H1 (cell line): ENCODE measurements around the gene ASCL5. TPM values are rescaled to one million over a fixed set of nuclear protein-coding genes. Genes with fewer than 3 reads are reported as not detected.

Source experiments
- CTCF ChIA-PET: fragments of 300-600 bp; sonication (Branson Sonifier 250); formaldehyde crosslinking; loops from one replicate; lab custom pipeline; 2021; ENCODE audit not compliant: partially characterized antibody; lab: Charles Lee
- POLR2A ChIA-PET: fragments of 300-600 bp; sonication (Branson Sonifier 250); formaldehyde crosslinking; loops from one replicate; lab custom pipeline; 2021; ENCODE audit warnings: inconsistent platforms; ENCODE audit not compliant: partially characterized antibody; lab: Charles Lee
- DNase-seq, 2 experiments: peaks; one replicate each; pipeline versions ENCODE4 v3.0.0 to v3.0.0-alpha.2; 2010 to 2022; ENCODE audit warnings: low spot score in 2 of 2, low read depth in 1 of 2, mixed read lengths in 1 of 2
- FAIRE-seq: peaks from 2 replicates; lab custom pipeline; 2011; peaks lifted over from hg19 to GRCh38; lab: Jason Lieb, UNC
- H2AFZ ChIP-seq: 2 replicates; pipeline ENCODE4 v1.8.1; 2012; ENCODE audit warnings: low read length, inconsistent platforms
- H2AK5ac ChIP-seq: 2 replicates; pipeline ENCODE4 v1.6.1; 2013; ENCODE audit warnings: low read depth, low read length
- H2BK120ac ChIP-seq: replicated peaks from 2 replicates; pipeline ENCODE3; 2013; ENCODE audit warnings: low read depth, low read length, inconsistent platforms
- H2BK12ac ChIP-seq: 2 replicates; pipeline ENCODE4 v1.6.1; 2013; ENCODE audit warnings: low read depth, low read length
- H2BK15ac ChIP-seq: 2 replicates; pipeline ENCODE4 v1.6.1; 2013; ENCODE audit warnings: low read length
- H2BK20ac ChIP-seq: 2 replicates; pipeline ENCODE4 v1.6.1; 2013; ENCODE audit warnings: low read length
- H2BK5ac ChIP-seq: 2 replicates; pipeline ENCODE4 v1.6.1; 2013; ENCODE audit warnings: low read depth, low read length
- H3K14ac ChIP-seq: 2 replicates; pipeline ENCODE4 v1.6.1; 2013; ENCODE audit warnings: inconsistent platforms; ENCODE audit not compliant: insufficient read length
- H3K18ac ChIP-seq: 2 replicates; pipeline ENCODE4 v1.6.1; 2013; ENCODE audit warnings: low read length; ENCODE audit errors: extremely low read depth
- H3K23ac ChIP-seq: 2 replicates; pipeline ENCODE4 v1.6.1; 2013; ENCODE audit warnings: inconsistent platforms; ENCODE audit not compliant: insufficient read length
- H3K23me2 ChIP-seq: 2 replicates; pipeline ENCODE4 v1.6.1; 2013; ENCODE audit warnings: low read depth, low read length
- H3K27ac ChIP-seq: 2 replicates; pipeline ENCODE4 v1.6.1; 2011; ENCODE audit warnings: low read depth, low read length, inconsistent platforms
- H3K27me3 ChIP-seq, 4 experiments: replicated peaks in 1 of 4; 1 replicate in 1 of 4; 2 replicates in 3 of 4; pipeline versions ENCODE4 v1.6.1 to v1.8.1; 2011 to 2013; ENCODE audit warnings: low read length in 3 of 4, mild to moderate bottlenecking in 3 of 4, inconsistent platforms in 2 of 4, mixed read lengths in 2 of 4, moderate library complexity in 1 of 4; ENCODE audit not compliant: control insufficient read depth in 3 of 4, insufficient read depth in 3 of 4; ENCODE audit errors: extremely low read depth in 1 of 4
- H3K36me3 ChIP-seq, 4 experiments: 2 replicates each; pipeline versions ENCODE4 v1.6.1 to v1.8.1; 2011 to 2013; ENCODE audit warnings: mild to moderate bottlenecking in 4 of 4, low read length in 3 of 4, moderate library complexity in 2 of 4, control low read depth in 1 of 4, inconsistent platforms in 1 of 4; ENCODE audit not compliant: insufficient read depth in 4 of 4, control insufficient read depth in 2 of 4
- H3K4ac ChIP-seq: replicated peaks from 2 replicates; pipeline ENCODE3; 2013; ENCODE audit warnings: low read length, low read depth, mixed read lengths, inconsistent platforms; ENCODE audit not compliant: insufficient read length
- H3K4me1 ChIP-seq, 4 experiments: replicated peaks in 1 of 4; 1 replicate in 1 of 4; 2 replicates in 3 of 4; pipeline versions ENCODE4 v1.6.1 to v1.8.1; 2011 to 2013; ENCODE audit warnings: low read length in 3 of 4, inconsistent platforms in 2 of 4, mixed read lengths in 1 of 4; ENCODE audit not compliant: insufficient read depth in 4 of 4, control insufficient read depth in 3 of 4
- H3K4me2 ChIP-seq, 2 experiments: 2 replicates each; pipeline versions ENCODE4 v1.6.1 to v1.8.1; 2011 to 2013; ENCODE audit warnings: low read depth in 2 of 2, low read length in 2 of 2, control low read depth in 1 of 2, inconsistent platforms in 1 of 2, mild to moderate bottlenecking in 1 of 2; ENCODE audit not compliant: insufficient read depth in 1 of 2
- H3K4me3 ChIP-seq, 4 experiments: fragments of 200-600, 300-600 bp in 1 of 4; sonication (generic), shearing (Covaris generic), sonication (Bioruptor Twin) in 1 of 4; 2 replicates each; pipeline versions ENCODE4 v1.5.1 to v1.8.1; 2011 to 2016; ENCODE audit warnings: low read length in 4 of 4, low read depth in 3 of 4, control low read depth in 2 of 4, inconsistent platforms in 2 of 4, mild to moderate bottlenecking in 2 of 4, mixed read lengths in 1 of 4, moderate library complexity in 1 of 4; ENCODE audit not compliant: insufficient read depth in 2 of 4; ENCODE audit errors: extremely low read depth in 1 of 4
- H3K56ac ChIP-seq: replicated peaks from 2 replicates; pipeline ENCODE3; 2013; ENCODE audit warnings: low read depth, mild to moderate bottlenecking, mixed read lengths, low read length, inconsistent platforms; ENCODE audit not compliant: insufficient read length
- H3K79me1 ChIP-seq: 2 replicates; pipeline ENCODE4 v1.6.1; 2013; ENCODE audit warnings: low read depth, low read length, control low read depth
- H3K79me2 ChIP-seq, 2 experiments: 2 replicates each; pipeline versions ENCODE4 v1.6.1 to v1.8.1; 2012 to 2013; ENCODE audit warnings: low read length in 2 of 2, mild to moderate bottlenecking in 2 of 2, inconsistent platforms in 1 of 2; ENCODE audit not compliant: insufficient read depth in 2 of 2, control insufficient read depth in 1 of 2
- H3K9ac ChIP-seq, 4 experiments: replicated peaks in 1 of 4; 1 replicate in 1 of 4; 2 replicates in 3 of 4; pipeline versions ENCODE4 v1.6.1 to v1.8.1; 2011 to 2013; ENCODE audit warnings: low read depth in 3 of 4, low read length in 3 of 4, control low read depth in 2 of 4, mild to moderate bottlenecking in 2 of 4, moderate library complexity in 2 of 4, inconsistent platforms in 1 of 4; ENCODE audit errors: extremely low read depth in 1 of 4
- H3K9me3 ChIP-seq, 2 experiments: 2 replicates each; pipeline versions ENCODE4 v1.6.1 to v1.8.1; 2012 to 2013; ENCODE audit warnings: mild to moderate bottlenecking in 2 of 2, moderate library complexity in 2 of 2, control low read depth in 1 of 2, inconsistent platforms in 1 of 2, low read depth in 1 of 2, low read length in 1 of 2, mixed read lengths in 1 of 2; ENCODE audit not compliant: insufficient read depth in 2 of 2
- H4K20me1 ChIP-seq, 2 experiments: replicated peaks in 1 of 2; 2 replicates each; pipeline versions ENCODE3 to v1.8.1; 2011 to 2013; ENCODE audit warnings: inconsistent platforms in 2 of 2, low read length in 2 of 2, mild to moderate bottlenecking in 1 of 2; ENCODE audit not compliant: insufficient read depth in 2 of 2, control insufficient read depth in 1 of 2
- H4K5ac ChIP-seq: 2 replicates; pipeline ENCODE4 v1.6.1; 2013; ENCODE audit warnings: low read length, low read depth, mixed read lengths, inconsistent platforms; ENCODE audit not compliant: insufficient read length
- H4K8ac ChIP-seq: 2 replicates; pipeline ENCODE4 v1.8.0; 2013; ENCODE audit warnings: mild to moderate bottlenecking, moderate library complexity, low read length, inconsistent platforms; ENCODE audit not compliant: insufficient read depth; ENCODE audit errors: extremely low read depth
- H4K91ac ChIP-seq: replicated peaks from 2 replicates; pipeline ENCODE3; 2013; ENCODE audit warnings: low read length, mixed read lengths, inconsistent platforms; ENCODE audit not compliant: insufficient read length
- BACH1 ChIP-seq: IDR thresholded peaks from 2 replicates; pipeline ENCODE4 v1.6.1; 2012; ENCODE audit warnings: low read length, improper control_type of control experiment
- BCL11A ChIP-seq, 2 experiments: IDR thresholded peaks; one replicate each; pipeline ENCODE4 v1.6.1; 2011; ENCODE audit warnings: low read depth in 2 of 2, low read length in 2 of 2, mild to moderate bottlenecking in 2 of 2
- CHD2 ChIP-seq: IDR thresholded peaks from 2 replicates; pipeline ENCODE4 v1.6.1; 2012; ENCODE audit warnings: low read length, improper control_type of control experiment
- POLR2AphosphoS5 ChIP-seq: IDR thresholded peaks from 2 replicates; pipeline ENCODE4 v1.6.1; 2011; ENCODE audit warnings: low read depth, low read length
- RNF2 ChIP-seq: fragments of 200-900, 300-1000 bp; sonication (generic); IDR thresholded peaks from 2 replicates; pipeline ENCODE4 v1.7.1; 2016; ENCODE audit warnings: borderline replicate concordance, low read depth, mild to moderate bottlenecking, antibody characterized with exemption, low read length; ENCODE audit not compliant: poor library complexity, severe bottlenecking; ENCODE audit errors: missing control alignments
- SAP30 ChIP-seq: fragments of 300-600 bp; sonication (generic); IDR thresholded peaks from 2 replicates; pipeline ENCODE4 v1.7.1; 2012; ENCODE audit warnings: low read length, moderate library complexity, mild to moderate bottlenecking, inconsistent platforms; ENCODE audit not compliant: insufficient read depth, insufficient replicate concordance
- SIRT6 ChIP-seq: IDR thresholded peaks from one replicate; pipeline ENCODE4 v1.7.1; 2012; ENCODE audit warnings: low read length, inconsistent platforms
- SP1 ChIP-seq: IDR thresholded peaks from 2 replicates; pipeline ENCODE4 v1.6.1; 2011; ENCODE audit warnings: low read depth, low read length
- SP2 ChIP-seq: IDR thresholded peaks from 2 replicates; pipeline ENCODE4 v1.6.1; 2012; ENCODE audit warnings: mild to moderate bottlenecking, low read length, inconsistent platforms
- TAF7 ChIP-seq: optimal IDR thresholded peaks from 2 replicates; pipeline ENCODE3; 2011; ENCODE audit warnings: low read depth, mild to moderate bottlenecking, inconsistent platforms, low read length, moderate library complexity, borderline replicate concordance
- TCF12 ChIP-seq: IDR thresholded peaks from 2 replicates; pipeline ENCODE4 v1.6.1; 2011; ENCODE audit warnings: low read depth, mild to moderate bottlenecking, low read length
- WGBS, 2 experiments: shearing (Covaris generic) in 1 of 2; methylation state at CpG; one replicate each; pipeline versions ENCODE4 v1.1.6 to v1.1.7; 2013 to 2015; ENCODE audit warnings: low lambda C conversion rate in 2 of 2, mixed read lengths in 2 of 2, inconsistent platforms in 1 of 2, low coverage in 1 of 2, missing lambda C conversion rate in 1 of 2; ENCODE audit not compliant: insufficient replicate concordance in 2 of 2, insufficient coverage in 1 of 2, insufficient read length in 1 of 2; ENCODE audit errors: extremely low coverage in 1 of 2, missing lambda C conversion rate in 1 of 2; 5-methylcytosine and 5-hydroxymethylcytosine counted together
- polyA plus RNA-seq, 7 experiments: library from polyadenylated mRNA; depleted of rRNA in 3 of 7; stranded (reverse) in 5 of 7; unstranded in 2 of 7; fragments of >200 nt in 5 of 7; fragments of 200-250 nt in 2 of 7; gene quantifications; 1 replicate in 5 of 7; 2 replicates in 1 of 7; 4 replicates in 1 of 7; pipeline versions ENCODE4 v1.2.1 to v1.2.3, GENCODE V29; 2011 to 2013; ENCODE audit warnings: missing spikeins in 2 of 7, mixed read lengths in 2 of 7
- total RNA-seq: library from RNA; stranded (reverse); fragmentation: NEBNext Ultra II Directional; extraction: Animal tissue kit (Norgen Biotek cat#: 25700); gene quantifications from 2 replicates; pipeline ENCODE4 v1.2.1, GENCODE V29; 2021
- TF ChIP-seq, protein P1 (sequence below), 3 experiments: IDR thresholded peaks; 1 replicate in 2 of 3; 2 replicates in 1 of 3; pipeline versions ENCODE4 v1.5.1 to v1.6.1; 2011; ENCODE audit warnings: low read length in 3 of 3, mild to moderate bottlenecking in 3 of 3, inconsistent platforms in 2 of 3, low read depth in 1 of 3, moderate library complexity in 1 of 3; ENCODE audit not compliant: insufficient read depth in 1 of 3; ENCODE audit errors: control extremely low read depth in 1 of 3

ASCL5 gene
- total and polyA plus RNA-seq, 2 of the 8 experiments (the other 6 are each of a cell fraction or from before 2014, with no cell fraction given): 0.29 to 0.41 TPM

DNA sequence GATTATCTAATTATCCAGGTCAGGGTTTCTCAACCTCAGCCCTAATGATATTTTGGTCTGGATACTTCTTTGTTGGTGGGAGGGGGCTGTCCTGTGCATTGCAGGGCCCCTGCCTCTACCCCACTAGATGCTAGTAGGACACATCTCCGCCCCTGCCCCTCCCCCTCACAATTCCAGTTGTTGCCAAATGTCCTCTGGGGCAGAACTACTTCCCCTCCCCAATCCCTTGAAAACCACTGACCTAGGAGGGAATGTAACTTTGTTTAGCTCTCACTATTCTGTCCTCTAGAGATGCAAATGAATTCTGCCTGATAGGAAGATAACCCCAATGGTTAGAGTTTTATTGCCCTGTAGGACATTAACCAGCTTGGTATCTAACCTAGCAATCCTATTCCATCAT is 22.8 kb downstream of the ASCL5 start:
- no peak overlapping the region for H2BK15ac ChIP-seq
- H3K36me3 ChIP-seq: no peaks in the 10 kb centered on the region
- ChIA-PET POLR2A (no interaction called here), CTCF (interaction anchor here (0.8 to 3.1 kb wide), 8 partner anchors 9 to 192 kb away, joined by 3 to 22 read pairs (median 4); no protein-coding TSS in a partner anchor)
- H3K23me2 ChIP-seq: no peaks in the 10 kb centered on the region
- H3K18ac ChIP-seq: no peak overlapping the region
- H4K91ac ChIP-seq: no peak overlapping the region
- no peak overlapping the region for H2AK5ac ChIP-seq
- no peak overlapping the region for H4K5ac ChIP-seq
- no peak overlapping the region for H3K4ac ChIP-seq
- no peaks in the 10 kb centered on the region for H3K79me1 ChIP-seq
- H3K9me3 ChIP-seq: no peaks in the 10 kb centered on the region
- 67% methylated on average over 1 of the region's 1 CpG; no CpG with 5 or more reads in 1 of the 2 experiments for WGBS, 2 experiments
- DNase-seq (no peak), FAIRE-seq (no peak)
- H3K56ac ChIP-seq: no peak overlapping the region
- peaks cover 0 to 5% (median 2%) of the 10 kb centered on the region in 4 experiments; a peak in 3 of 7 replicates for H3K4me1 ChIP-seq
- H3K27ac ChIP-seq: no peak overlapping the region
- no peak overlapping the region for H4K8ac ChIP-seq
- H3K79me2 ChIP-seq: no peaks in the 10 kb centered on the region
- no peak overlapping the region for H3K14ac ChIP-seq
- no peak overlapping the region for H3K23ac ChIP-seq
- H3K4me2 ChIP-seq: no peak overlapping the region
- H4K20me1 ChIP-seq: no peaks in the 10 kb centered on the region
- no peak overlapping the region for H3K4me3 ChIP-seq
- no peak overlapping the region for H2BK5ac ChIP-seq
- no peak overlapping the region for H2AFZ ChIP-seq
- H2BK20ac ChIP-seq: no peak overlapping the region
- H2BK12ac ChIP-seq: no peak overlapping the region
- H3K27me3 ChIP-seq: peaks cover 0 to 1% (median 0%) of the 10 kb centered on the region in 4 experiments; a peak in 1 of 7 replicates
- H3K9ac ChIP-seq: no peak overlapping the region
- no peak overlapping the region for H2BK120ac ChIP-seq
- no peak for TF ChIP-seq SAP30
- no peak for TF ChIP-seq RNF2
- no peak for TF ChIP-seq SP1
- TF ChIP-seq POLR2AphosphoS5: no peak
- TF ChIP-seq SP2: no peak
- no peak for TF ChIP-seq TCF12
- no peak for TF ChIP-seq BACH1
- TF ChIP-seq, protein P1, sequence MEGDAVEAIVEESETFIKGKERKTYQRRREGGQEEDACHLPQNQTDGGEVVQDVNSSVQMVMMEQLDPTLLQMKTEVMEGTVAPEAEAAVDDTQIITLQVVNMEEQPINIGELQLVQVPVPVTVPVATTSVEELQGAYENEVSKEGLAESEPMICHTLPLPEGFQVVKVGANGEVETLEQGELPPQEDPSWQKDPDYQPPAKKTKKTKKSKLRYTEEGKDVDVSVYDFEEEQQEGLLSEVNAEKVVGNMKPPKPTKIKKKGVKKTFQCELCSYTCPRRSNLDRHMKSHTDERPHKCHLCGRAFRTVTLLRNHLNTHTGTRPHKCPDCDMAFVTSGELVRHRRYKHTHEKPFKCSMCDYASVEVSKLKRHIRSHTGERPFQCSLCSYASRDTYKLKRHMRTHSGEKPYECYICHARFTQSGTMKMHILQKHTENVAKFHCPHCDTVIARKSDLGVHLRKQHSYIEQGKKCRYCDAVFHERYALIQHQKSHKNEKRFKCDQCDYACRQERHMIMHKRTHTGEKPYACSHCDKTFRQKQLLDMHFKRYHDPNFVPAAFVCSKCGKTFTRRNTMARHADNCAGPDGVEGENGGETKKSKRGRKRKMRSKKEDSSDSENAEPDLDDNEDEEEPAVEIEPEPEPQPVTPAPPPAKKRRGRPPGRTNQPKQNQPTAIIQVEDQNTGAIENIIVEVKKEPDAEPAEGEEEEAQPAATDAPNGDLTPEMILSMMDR (IDR thresholded peaks at IDR 0.05; ENCODE audit: control extremely low read depth in 1 of 3, insufficient read depth in 1 of 3, low read depth in 1 of 3, low read length in 3 of 3): no peak
- no peak for TF ChIP-seq SIRT6
- TF ChIP-seq CHD2: no peak
- TF ChIP-seq BCL11A (IDR thresholded peaks at IDR 0.05; ENCODE audit: low read depth in 2 of 2, low read length in 2 of 2): no peak
- no peak for TF ChIP-seq TAF7
